C4-2B (cell line): ENCODE data around the gene LAGE3.
"Not testable (repeated sequence)": the region's sequence is repeated elsewhere in the genome, so short reads cannot be mapped to it uniquely, and the experiment has no call there.

Experiments used
- H3K27ac ChIP-seq: fragments of 450-650 bp; 2 replicates; pipeline ENCODE4 v1.5.1; 2017
- ZFX ChIP-seq: fragments of 450-650 bp; IDR thresholded peaks from 2 replicates; pipeline ENCODE4 v1.6.1; 2017
- TF ChIP-seq, protein P1 (sequence below): fragments of 450-650 bp; conservative IDR thresholded peaks from 2 replicates; pipeline ENCODE4 v1.5.1; 2017; ENCODE audit warnings: mild to moderate bottlenecking

The LAGE3 gene

GRCh38 chrX:154508384-154508745 lies 29.3 kb upstream of the LAGE3 start:
- no peak for TF ChIP-seq ZFX
- TF ChIP-seq, protein P1, sequence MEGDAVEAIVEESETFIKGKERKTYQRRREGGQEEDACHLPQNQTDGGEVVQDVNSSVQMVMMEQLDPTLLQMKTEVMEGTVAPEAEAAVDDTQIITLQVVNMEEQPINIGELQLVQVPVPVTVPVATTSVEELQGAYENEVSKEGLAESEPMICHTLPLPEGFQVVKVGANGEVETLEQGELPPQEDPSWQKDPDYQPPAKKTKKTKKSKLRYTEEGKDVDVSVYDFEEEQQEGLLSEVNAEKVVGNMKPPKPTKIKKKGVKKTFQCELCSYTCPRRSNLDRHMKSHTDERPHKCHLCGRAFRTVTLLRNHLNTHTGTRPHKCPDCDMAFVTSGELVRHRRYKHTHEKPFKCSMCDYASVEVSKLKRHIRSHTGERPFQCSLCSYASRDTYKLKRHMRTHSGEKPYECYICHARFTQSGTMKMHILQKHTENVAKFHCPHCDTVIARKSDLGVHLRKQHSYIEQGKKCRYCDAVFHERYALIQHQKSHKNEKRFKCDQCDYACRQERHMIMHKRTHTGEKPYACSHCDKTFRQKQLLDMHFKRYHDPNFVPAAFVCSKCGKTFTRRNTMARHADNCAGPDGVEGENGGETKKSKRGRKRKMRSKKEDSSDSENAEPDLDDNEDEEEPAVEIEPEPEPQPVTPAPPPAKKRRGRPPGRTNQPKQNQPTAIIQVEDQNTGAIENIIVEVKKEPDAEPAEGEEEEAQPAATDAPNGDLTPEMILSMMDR: no peak

DNA sequence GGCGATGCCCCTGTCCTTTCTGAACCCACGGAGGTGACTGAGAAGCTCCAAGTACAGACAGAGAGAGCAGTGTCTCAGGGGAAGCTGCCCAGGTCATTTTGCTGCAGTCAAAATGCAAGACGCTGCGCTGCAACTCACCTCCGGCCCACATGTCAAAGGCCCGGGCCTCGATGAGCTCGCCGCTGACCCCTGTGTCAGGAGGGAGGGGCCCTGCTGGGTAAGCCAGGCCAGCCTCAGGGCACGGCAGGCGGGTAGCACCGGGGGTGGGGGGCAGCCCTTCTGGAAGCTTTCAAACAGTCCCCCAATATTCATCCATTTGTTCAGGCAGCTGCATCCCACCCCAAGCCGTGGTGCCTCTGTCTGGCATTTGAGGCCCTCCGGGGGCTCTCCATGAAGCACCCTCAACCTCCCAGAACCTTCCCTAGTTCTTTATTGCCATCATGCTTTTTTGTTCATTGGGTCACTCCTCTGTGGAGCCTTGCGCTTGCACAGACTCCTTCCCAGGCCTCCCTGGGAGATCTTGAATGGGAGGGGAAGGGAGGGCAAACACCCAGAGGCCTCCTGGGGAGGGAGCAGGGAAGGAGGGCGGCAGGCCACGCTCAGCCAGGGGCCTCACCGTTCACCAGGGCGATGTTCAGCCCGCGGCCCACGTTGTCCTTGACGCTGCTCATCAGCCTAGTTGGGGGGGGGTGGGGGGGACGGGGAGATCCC lies 28.7 kb upstream of the LAGE3 start:
- TF ChIP-seq, protein P1: no peak
- TF ChIP-seq ZFX: no peak
- no peak overlapping the region for H3K27ac ChIP-seq

More at GRCh38 chrX:154508384-154508745, 29.3 kb upstream of the LAGE3 start:
- no peak overlapping the region for H3K27ac ChIP-seq

DNA sequence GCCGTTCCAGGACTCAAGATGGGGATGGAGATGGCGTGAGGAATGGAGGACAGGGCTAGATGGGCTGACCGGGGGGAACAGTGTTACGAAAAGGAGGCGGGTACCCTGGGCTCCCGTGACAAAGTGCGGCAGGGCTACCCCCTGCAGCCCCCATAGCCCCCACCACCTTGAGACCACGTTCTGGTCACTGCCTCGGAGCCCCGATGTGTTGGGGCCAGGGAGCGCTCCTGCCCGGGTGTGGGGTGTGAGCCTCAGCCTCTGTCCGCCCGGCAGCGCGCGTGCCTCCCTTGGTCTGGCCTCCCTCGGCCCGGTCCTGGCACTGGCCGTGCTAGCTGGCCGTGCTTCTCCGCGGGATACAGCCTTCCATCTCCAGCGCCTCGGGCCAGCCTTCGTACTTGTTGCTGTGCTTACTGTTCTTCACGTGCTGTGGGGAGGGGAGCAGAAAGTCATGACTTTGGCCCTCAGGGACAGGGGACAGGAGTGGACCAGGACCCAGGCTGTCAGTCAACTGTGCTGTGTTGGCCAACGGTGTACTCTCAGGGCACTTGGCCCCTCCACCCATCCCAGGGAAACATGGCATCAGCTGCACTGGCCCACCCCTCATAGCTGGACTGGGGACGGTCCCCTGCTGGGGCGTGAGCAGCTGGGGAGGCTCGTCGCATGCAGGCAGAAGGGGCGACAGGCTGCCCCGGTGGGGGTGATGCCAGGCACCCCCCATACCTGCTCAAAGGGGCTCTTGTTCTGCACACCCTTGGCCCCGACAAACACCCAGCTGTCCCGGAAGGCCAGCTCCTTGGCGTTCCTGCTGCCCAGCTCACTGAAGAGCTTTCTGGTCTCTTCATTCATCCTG lies 27.6 kb upstream of the LAGE3 start:
- H3K27ac ChIP-seq: no peak overlapping the region
- TF ChIP-seq, protein P1: no peak
- no peak for TF ChIP-seq ZFX

DNA sequence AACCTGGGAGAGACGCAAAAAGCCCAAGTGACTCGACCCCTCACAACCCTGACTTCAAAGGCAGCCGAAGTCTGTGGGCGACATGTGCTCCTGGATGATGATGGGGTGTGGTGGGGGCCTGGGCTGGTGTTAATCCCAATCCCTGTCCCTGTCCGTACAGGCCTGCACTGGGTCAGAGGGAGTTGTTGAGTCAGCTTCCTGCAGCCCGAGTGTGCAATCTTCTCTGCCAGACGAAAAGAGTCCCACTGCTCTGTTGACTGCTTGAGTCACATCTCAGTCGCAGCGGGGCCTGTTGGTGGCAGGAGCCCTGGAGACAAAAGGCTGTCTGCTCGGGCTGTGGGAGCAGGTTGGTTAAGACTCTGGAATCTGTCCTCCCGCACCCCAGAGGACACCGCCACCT lies 26.7 kb upstream of the LAGE3 start:
- TF ChIP-seq, protein P1: no peak
- TF ChIP-seq ZFX: no peak
- H3K27ac ChIP-seq: no peak overlapping the region

- no peak for TF ChIP-seq ZFX
- TF ChIP-seq, protein P1: no peak
- H3K27ac ChIP-seq: no peak overlapping the region
Observed at GRCh38 chrX:154502989-154503388, 23.9 kb upstream of the LAGE3 start.

GRCh38 chrX:154502098-154502497 lies 23.0 kb upstream of the LAGE3 start:
- TF ChIP-seq ZFX: no peak
- TF ChIP-seq, protein P1: no peak

GRCh38 chrX:154501423-154501822 lies 22.3 kb upstream of the LAGE3 start:
- H3K27ac ChIP-seq: not testable (repeated sequence)

More at GRCh38 chrX:154502098-154502497, 23.0 kb upstream of the LAGE3 start:
- H3K27ac ChIP-seq: no peak overlapping the region

GRCh38 chrX:154496591-154497137 lies 17.6 kb upstream of the LAGE3 start:
- H3K27ac ChIP-seq: not testable (repeated sequence)
